GM23338 (cell line): ENCODE results near the gene ERC1. TPM values are rescaled to one million over a fixed set of nuclear protein-coding genes. Genes with fewer than 3 reads are reported as not detected.

Experiments used
- ATAC-seq: fragments of 200-7000 bp; cut with Tn5 transposase; 3 replicates; pipeline ENCODE4 v1.9.1; 2020
- DNase-seq: peaks from one replicate; pipeline ENCODE4 v3.0.0-alpha.2; 2015; ENCODE audit warnings: low spot score
- H2AFZ ChIP-seq: fragments of 200-600 bp; sonication (generic); 2 replicates; pipeline ENCODE4 v1.8.0; 2016; ENCODE audit warnings: antibody characterized with exemption, mild to moderate bottlenecking, moderate library complexity
- H3F3A ChIP-seq: fragments of 200-600 bp; sonication (generic); replicated peaks from 2 replicates; pipeline ENCODE4 v1.8.0; 2017; ENCODE audit warnings: antibody characterized with exemption, mixed run types, low read depth
- H3K27ac ChIP-seq: fragments of 200-600 bp; sonication (generic); 2 replicates; pipeline ENCODE4 v1.6.1; 2016; ENCODE audit warnings: low read depth
- H3K27me3 ChIP-seq: fragments of 200-600 bp; sonication (generic); 2 replicates; pipeline ENCODE4 v1.8.0; 2016; ENCODE audit warnings: mild to moderate bottlenecking, mixed run types, moderate library complexity; ENCODE audit not compliant: insufficient read depth
- H3K36me3 ChIP-seq: fragments of 200-600 bp; sonication (generic); 2 replicates; pipeline ENCODE4 v1.8.0; 2016; ENCODE audit warnings: mild to moderate bottlenecking; ENCODE audit not compliant: insufficient read depth
- H3K4me1 ChIP-seq: fragments of 200-600 bp; sonication (generic); 2 replicates; pipeline ENCODE4 v1.8.0; 2016; ENCODE audit warnings: mild to moderate bottlenecking, moderate library complexity; ENCODE audit not compliant: insufficient read depth
- H3K4me2 ChIP-seq: fragments of 200-600 bp; sonication (generic); 2 replicates; pipeline ENCODE4 v1.7.1; 2017; ENCODE audit warnings: mixed run types
- H3K4me3 ChIP-seq: fragments of 200-600 bp; sonication (generic); 2 replicates; pipeline ENCODE4 v1.6.1; 2016; ENCODE audit warnings: mixed run types
- H3K79me2 ChIP-seq: fragments of 200-600 bp; sonication (generic); replicated peaks from 2 replicates; pipeline ENCODE4 v1.8.0; 2017; ENCODE audit warnings: mild to moderate bottlenecking; ENCODE audit not compliant: insufficient read depth
- H3K9me2 ChIP-seq: fragments of 200-600 bp; sonication (generic); 2 replicates; pipeline ENCODE4 v1.8.0; 2017; ENCODE audit not compliant: insufficient read depth
- H4K20me1 ChIP-seq: fragments of 200-600 bp; sonication (generic); replicated peaks from 2 replicates; pipeline ENCODE4 v1.8.0; 2017; ENCODE audit warnings: mild to moderate bottlenecking; ENCODE audit not compliant: insufficient read depth
- H3K27ac Mint-ChIP-seq: 2 replicates; pipeline ENCODE4 v1.8.0; 2020; ENCODE audit warnings: inconsistent platforms, mild to moderate bottlenecking, moderate library complexity, mixed read lengths
- H3K27me3 Mint-ChIP-seq: 3 replicates; pipeline ENCODE4 v1.8.0; 2022; ENCODE audit warnings: low read depth, mild to moderate bottlenecking, moderate library complexity, mixed read lengths, inconsistent platforms; ENCODE audit not compliant: insufficient read depth, poor library complexity
- H3K36me3 Mint-ChIP-seq: 3 replicates; pipeline ENCODE4 v1.8.0; 2021; ENCODE audit warnings: low read depth, mild to moderate bottlenecking, inconsistent platforms, moderate library complexity, mixed read lengths
- H3K4me1 Mint-ChIP-seq: 3 replicates; pipeline ENCODE4 v1.8.0; 2020; ENCODE audit warnings: mild to moderate bottlenecking, inconsistent platforms, mixed read lengths
- H3K4me3 Mint-ChIP-seq: 3 replicates; pipeline ENCODE4 v1.8.0; 2021; ENCODE audit warnings: moderate library complexity, mild to moderate bottlenecking, inconsistent platforms, mixed read lengths
- H3K9me3 Mint-ChIP-seq: 3 replicates; pipeline ENCODE4 v1.8.0; 2020; ENCODE audit warnings: moderate library complexity, mild to moderate bottlenecking, inconsistent platforms, mixed read lengths
- CREB1 ChIP-seq: fragments of 250-450 bp; sonication (Bioruptor Pico); IDR thresholded peaks from 2 replicates; pipeline ENCODE4 v1.5.0; 2020; ENCODE audit warnings: low read depth, mild to moderate bottlenecking, moderate library complexity
- ETS1 ChIP-seq: IDR thresholded peaks from 2 replicates; pipeline ENCODE4 v1.6.1; 2016; ENCODE audit warnings: antibody characterized with exemption
- EZH2 ChIP-seq: fragments of 200-600 bp; sonication (generic); IDR thresholded peaks from one replicate; pipeline ENCODE4 v1.8.0; 2017; ENCODE audit warnings: antibody characterized with exemption, mild to moderate bottlenecking, low read depth; ENCODE audit not compliant: unreplicated experiment
- JUNB ChIP-seq: IDR thresholded peaks from one replicate; pipeline ENCODE4 v1.6.1; 2016; ENCODE audit warnings: antibody characterized with exemption; ENCODE audit not compliant: unreplicated experiment
- NANOG ChIP-seq: IDR thresholded peaks from 2 replicates; pipeline ENCODE4 v1.6.1; 2016; ENCODE audit warnings: antibody characterized with exemption, borderline replicate concordance
- REST ChIP-seq: IDR thresholded peaks from one replicate; pipeline ENCODE4 v1.6.1; 2018; ENCODE audit warnings: antibody characterized with exemption; ENCODE audit not compliant: unreplicated experiment
- STAT1 ChIP-seq: IDR thresholded peaks from one replicate; pipeline ENCODE4 v1.6.1; 2016; ENCODE audit warnings: antibody characterized with exemption; ENCODE audit not compliant: unreplicated experiment
- ZNF114 ChIP-seq: fragments of 250-450 bp; sonication (Bioruptor Pico); IDR thresholded peaks from 2 replicates; pipeline ENCODE4 v1.5.0; 2020; ENCODE audit warnings: mild to moderate bottlenecking, moderate library complexity
- ZNF331 ChIP-seq: fragments of 250-450 bp; sonication (Bioruptor Pico); IDR thresholded peaks from 2 replicates; pipeline ENCODE4 v1.5.0; 2020; ENCODE audit warnings: low read depth, mild to moderate bottlenecking, moderate library complexity
- ZNF462 ChIP-seq: fragments of 250-450 bp; sonication (Bioruptor Pico); IDR thresholded peaks from 2 replicates; pipeline ENCODE4 v1.5.0; 2020; ENCODE audit warnings: mild to moderate bottlenecking, moderate library complexity
- polyA plus RNA-seq: library from polyadenylated mRNA; unstranded; fragments of >200 nt; fragmentation: Nextera tagmentation; extraction: Ambion mirVana; gene quantifications from 2 replicates; pipeline ENCODE4 v1.2.1, GENCODE V29; 2016
- total RNA-seq: library from RNA; depleted of rRNA; stranded (reverse); fragments of >200 nt; shearing (Covaris generic); gene quantifications from 2 replicates; pipeline ENCODE4 v1.2.3, GENCODE V29; 2014

Gene ERC1
- total and polyA plus RNA-seq, 2 experiments from 2014 or later: 28.1 to 35.3 TPM

DNA sequence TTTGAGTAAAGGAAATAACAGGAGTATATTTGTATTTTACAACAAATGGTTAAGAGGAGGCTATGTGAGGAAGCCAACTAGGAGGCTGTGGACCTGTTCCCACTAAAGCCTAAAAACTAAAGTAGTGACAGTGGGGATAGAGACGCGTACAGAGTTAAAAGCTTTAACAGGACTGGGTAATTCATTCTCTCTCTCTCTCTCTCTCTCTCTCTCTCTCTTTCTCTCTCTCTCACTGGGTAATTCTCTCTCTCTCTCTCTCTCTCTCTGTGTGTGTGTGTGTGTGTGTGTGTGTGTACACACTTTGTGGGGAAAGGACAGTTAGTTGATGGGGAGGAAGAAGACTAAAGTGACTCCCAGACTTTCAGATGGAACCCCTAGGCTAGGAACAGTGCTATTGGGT lies 16.3 kb downstream of the ERC1 start (continued):
- TF ChIP-seq REST: no peak

- Mint-ChIP-seq H3K27ac (no peak overlapping the region), H3K9me3 (no peaks in the 10 kb centered on the region), H3K27me3 (peaks cover 3% of the 10 kb centered on the region), H3K4me3 (no peak overlapping the region), H3K36me3 (no peaks in the 10 kb centered on the region), H3K4me1 (peaks cover 8% of the 10 kb centered on the region; the same call in 2 of the 3 replicates)
- Histone ChIP-seq H3K4me2 (no peak overlapping the region), H3K9me2 (no peaks in the 10 kb centered on the region), H3F3A (no peaks in the 10 kb centered on the region), H3K27me3 (no peaks in the 10 kb centered on the region), H4K20me1 (no peaks in the 10 kb centered on the region), H2AFZ (no peak overlapping the region), H3K27ac (no peak overlapping the region), H3K79me2 (peaks cover 83% of the 10 kb centered on the region), H3K4me3 (no peak overlapping the region), H3K36me3 (no peaks in the 10 kb centered on the region; the same call in 1 of the 2 replicates), H3K4me1 (no peaks in the 10 kb centered on the region)
- no peak for ATAC-seq
- no peak for DNase-seq
- no peak for TF ChIP-seq CREB1
- TF ChIP-seq JUNB: no peak
- no peak for TF ChIP-seq NANOG
- TF ChIP-seq ZNF331 (CRISPR knock-in tag): no peak
- no peak for TF ChIP-seq ZNF462 (CRISPR knock-in tag)
- no peak for TF ChIP-seq ZNF114 (CRISPR knock-in tag)
- no peak for TF ChIP-seq STAT1
- no peak for TF ChIP-seq ETS1
- no peak for TF ChIP-seq EZH2
- TF ChIP-seq REST: no peak
These were observed 17.0 kb downstream of the ERC1 start for GRCh38 chr12:1007994-1008393.
